ENCODE data around the gene OMP.

- TF ChIP-seq POLR2A (IDR thresholded peaks at IDR 0.05) (no peak), CTCF (IDR thresholded peaks at IDR 0.05) (no peak)
Observed at GRCh38 chr11:77059806-77060205, 42.8 kb upstream of the OMP start.
